Liver (tissue), 3 donors: ENCODE measurements around the gene CACNG4.

ENCODE experiments used
- CTCF ChIP-seq: fragments of 150-350 bp; IDR thresholded peaks from 2 replicates; pipeline ENCODE4 v1.5.1; 2017; ENCODE audit warnings: improper control_type of control experiment, low read depth, low read length; ENCODE audit not compliant: missing input control
- EGR1 ChIP-seq, 2 donors: IDR thresholded peaks; 2 replicates each; pipeline ENCODE4 v1.6.1; 2016 to 2018; ENCODE audit warnings: antibody characterized with exemption in 2 of 2, low read depth in 2 of 2
- JUND ChIP-seq, 2 donors: IDR thresholded peaks; 2 replicates each; pipeline ENCODE4 v1.6.1; 2016; ENCODE audit warnings: antibody characterized with exemption in 2 of 2
- REST ChIP-seq: IDR thresholded peaks from 2 replicates; pipeline ENCODE4 v1.6.1; 2016; ENCODE audit warnings: antibody characterized with exemption, mild to moderate bottlenecking
- donor health status: healthy.
- donor health status: healthy.

GRCh38 chr17:66976379-66976663 lies 11.8 kb downstream of the CACNG4 start:
- TF ChIP-seq CTCF: no peak
- no peak for TF ChIP-seq EGR1 (IDR thresholded peaks at IDR 0.05; ENCODE audit: low read depth in 2 of 2)
- TF ChIP-seq REST: no peak
- TF ChIP-seq JUND (IDR thresholded peaks at IDR 0.05): no peak
